Uterus (tissue), 4 donors: ENCODE measurements around the gene C11orf58. TPM values are rescaled to one million over a fixed set of nuclear protein-coding genes. Genes with fewer than 3 reads are reported as not detected.

Source experiments
- DNase-seq, 2 donors: peaks; one replicate each; pipeline ENCODE4 v3.0.0-alpha.2; 2019 to 2020
- H3K27ac ChIP-seq, 2 donors: fragments of 200-600 bp; sonication (generic); 1 replicate in 1 of 2; 2 replicates in 1 of 2; pipeline ENCODE4 v1.5.1; 2016 to 2018
- H3K27me3 ChIP-seq, 2 donors: fragments of 200-600 bp; sonication (generic); one replicate each; pipeline ENCODE4 v1.5.1; 2018 to 2019; ENCODE audit warnings: control low read depth in 1 of 2
- H3K36me3 ChIP-seq, 2 donors: fragments of 200-600 bp; sonication (generic); one replicate each; pipeline ENCODE4 v1.5.1; 2019; ENCODE audit warnings: control low read depth in 1 of 2
- H3K4me1 ChIP-seq, 2 donors: fragments of 200-600 bp; sonication (generic); one replicate each; pipeline ENCODE4 v1.5.1; 2018 to 2019; ENCODE audit warnings: control low read depth in 1 of 2
- H3K4me3 ChIP-seq, 2 donors: fragments of 200-600 bp; sonication (generic); 1 replicate in 1 of 2; 2 replicates in 1 of 2; pipeline ENCODE4 v1.5.1; 2018 to 2019; ENCODE audit warnings: mild to moderate bottlenecking in 1 of 2
- H3K9me3 ChIP-seq, 2 donors: fragments of 200-600 bp; sonication (generic); one replicate each; pipeline ENCODE4 v1.5.1; 2019; ENCODE audit warnings: control low read depth in 1 of 2
- CTCF ChIP-seq, 4 experiments: fragments of 200-600 bp in 2 of 4; fragments of 450-650 bp in 2 of 4; sonication (generic) in 2 of 4; IDR thresholded peaks; one replicate each; pipeline ENCODE4 v1.5.1; 2016 to 2019; ENCODE audit warnings: antibody characterized with exemption in 4 of 4, mild to moderate bottlenecking in 2 of 4, moderate library complexity in 1 of 4
- POLR2A ChIP-seq, 2 donors: fragments of 450-650 bp; IDR thresholded peaks; one replicate each; pipeline ENCODE4 v1.6.1; 2016; ENCODE audit warnings: antibody characterized with exemption in 2 of 2, mild to moderate bottlenecking in 1 of 2, moderate library complexity in 1 of 2
- intact Hi-C: fragments of 100-400 bp; cut with DNase I; formaldehyde crosslinking; loops from one replicate; pipeline ENCODE4 v1.15.1; 2023; ENCODE audit warnings: low total_unique reads
- total RNA-seq, 4 donors: library from RNA; depleted of rRNA in 3 of 4; stranded (reverse); fragments of >200 nt in 3 of 4; gene quantifications; one replicate each; pipeline versions ENCODE4 v1.1.0 to v1.2.4, GENCODE V29; 2014 to 2023
- donor health status: DM: yes; HTN: yes; CAD: no.

C11orf58 gene
- total RNA-seq, 4 donors from 2014 or later, result 126 to 252 (median 148) TPM

GRCh38 chr11:16773981-16774935, 35.8 kb downstream of the C11orf58 start:
- no peak overlapping the region for H3K27ac ChIP-seq
- H3K4me3 ChIP-seq, result no peak overlapping the region
- no peaks in the 10 kb centered on the region for H3K36me3 ChIP-seq
- H3K9me3 ChIP-seq, result no peaks in the 10 kb centered on the region
- DNase-seq, result no peak
- intact Hi-C loops, result no loop called here
- H3K4me1 ChIP-seq, result no peaks in the 10 kb centered on the region
- H3K27me3 ChIP-seq, result no peaks in the 10 kb centered on the region
- TF ChIP-seq CTCF (IDR thresholded peaks at IDR 0.05), result no peak
- TF ChIP-seq POLR2A (IDR thresholded peaks at IDR 0.05), result no peak

- Histone ChIP-seq H3K36me3 (no peaks in the 10 kb centered on the region), H3K27ac (no peak overlapping the region), H3K4me3 (no peak overlapping the region), H3K4me1 (no peaks in the 10 kb centered on the region), H3K27me3 (no peaks in the 10 kb centered on the region), H3K9me3 (no peaks in the 10 kb centered on the region)
- TF ChIP-seq POLR2A (IDR thresholded peaks at IDR 0.05) (no peak), CTCF (IDR thresholded peaks at IDR 0.05) (no peak)
- intact Hi-C loops, result no loop called here
- DNase-seq, result no peak
These were observed 36.6 kb downstream of the C11orf58 start for GRCh38 chr11:16774936-16775613.

GRCh38 chr11:16775614-16776283, 37.3 kb downstream of the C11orf58 start:
- Histone ChIP-seq H3K4me3 (no peak overlapping the region), H3K36me3 (no peaks in the 10 kb centered on the region), H3K4me1 (no peaks in the 10 kb centered on the region), H3K9me3 (no peaks in the 10 kb centered on the region), H3K27ac (no peak overlapping the region), H3K27me3 (no peaks in the 10 kb centered on the region)
- no peak for DNase-seq
- no peak for TF ChIP-seq POLR2A (IDR thresholded peaks at IDR 0.05)
- TF ChIP-seq CTCF (IDR thresholded peaks at IDR 0.05), result no peak
- intact Hi-C loops, result no loop called here

- Histone ChIP-seq H3K9me3 (no peaks in the 10 kb centered on the region), H3K27ac (no peak overlapping the region), H3K36me3 (no peaks in the 10 kb centered on the region), H3K27me3 (no peaks in the 10 kb centered on the region), H3K4me3 (no peak overlapping the region), H3K4me1 (no peaks in the 10 kb centered on the region)
- intact Hi-C loops, result no loop called here
- TF ChIP-seq CTCF (IDR thresholded peaks at IDR 0.05), result no peak
- TF ChIP-seq POLR2A (IDR thresholded peaks at IDR 0.05), result no peak
- DNase-seq, result no peak
These were observed 38.5 kb downstream of the C11orf58 start for GRCh38 chr11:16776711-16777612.
